GM12875 (cell line): Measurements from ENCODE around the gene NKX1-1.

Experiments used
- H3K4me3 ChIP-seq: one replicate; pipeline ENCODE4 v1.5.1; 2011; ENCODE audit warnings: low read depth, low read length, control low read depth
- CTCF ChIP-seq: IDR thresholded peaks from 2 replicates; pipeline ENCODE4 v1.5.1; 2011; ENCODE audit warnings: low read depth, mild to moderate bottlenecking, control low read depth, inconsistent platforms, low read length, moderate library complexity, borderline replicate concordance; ENCODE audit not compliant: insufficient read depth

The NKX1-1 gene

GRCh38 chr4:1362046-1362445 lies 44.2 kb downstream of the NKX1-1 start:
- no peak overlapping the region for H3K4me3 ChIP-seq
- no peak for TF ChIP-seq CTCF

- TF ChIP-seq CTCF, result no peak
- no peak overlapping the region for H3K4me3 ChIP-seq
These were observed 44.8 kb downstream of the NKX1-1 start for GRCh38 chr4:1361431-1361830.

GRCh38 chr4:1360423-1361283 lies 45.6 kb downstream of the NKX1-1 start:
- no peak overlapping the region for H3K4me3 ChIP-seq
- no peak for TF ChIP-seq CTCF

- no peak overlapping the region for H3K4me3 ChIP-seq
- no peak for TF ChIP-seq CTCF
These were observed 46.3 kb downstream of the NKX1-1 start for GRCh38 chr4:1359976-1360375.

- TF ChIP-seq CTCF, result no peak
- H3K4me3 ChIP-seq, result no peak overlapping the region
These were observed 47.1 kb downstream of the NKX1-1 start for GRCh38 chr4:1359144-1359501.

GRCh38 chr4:1358421-1359143 lies 47.7 kb downstream of the NKX1-1 start:
- H3K4me3 ChIP-seq, result no peak overlapping the region
- no peak for TF ChIP-seq CTCF
